Measurements from ENCODE around the gene ZNF37A. TPM values are rescaled to one million over a fixed set of nuclear protein-coding genes. Genes with fewer than 3 reads are reported as not detected.

ZNF37A gene
- polyA plus RNA-seq, 1 donor (not counting 4 experiments of a cell fraction or from before 2014, with no cell fraction given) = 8.7 TPM

- peaks cover 0 to 2% of the 10 kb centered on the region in 2 experiments for H3K36me3 ChIP-seq (ENCODE audit: control insufficient read depth in 2 of 2, extremely low read depth in 1 of 2, insufficient read depth in 2 of 2, low read length in 2 of 2)
- DNase-seq (ENCODE audit: low read depth, low spot score) (no peak), FAIRE-seq (no peak)
- no peak overlapping the region for H3K27ac ChIP-seq (ENCODE audit: control insufficient read depth, insufficient read depth, low read length)
- H3K9ac ChIP-seq (ENCODE audit: control insufficient read depth, extremely low read depth, insufficient read depth, low read length) = no peak overlapping the region
- H3K27me3 ChIP-seq (ENCODE audit: control insufficient read depth, extremely low read depth, insufficient read depth, low read length) = no peaks in the 10 kb centered on the region
- TF ChIP-seq CTCF (optimal IDR thresholded peaks at IDR 0.05 in 1 of 3, IDR thresholded peaks at IDR 0.05 in 1 of 3, conservative IDR thresholded peaks at IDR 0.05 in 1 of 3; ENCODE audit: extremely low read depth in 1 of 3, insufficient read depth in 2 of 3, low read length in 3 of 3) = no peak
- TF ChIP-seq EZH2 (IDR thresholded peaks at IDR 0.05; ENCODE audit: low read length) = no peak
- H2AFZ ChIP-seq (ENCODE audit: control insufficient read depth, low read length) = no peak overlapping the region
- H3K4me1 ChIP-seq (ENCODE audit: control insufficient read depth, extremely low read depth, insufficient read depth, low read length) = no peaks in the 10 kb centered on the region
- no peaks in the 10 kb centered on the region for H4K20me1 ChIP-seq (ENCODE audit: control insufficient read depth, extremely low read depth, insufficient read depth, low read length)
- H3K4me2 ChIP-seq (ENCODE audit: control insufficient read depth, extremely low read depth, insufficient read depth, low read depth, low read length) = no peak overlapping the region
- H3K79me2 ChIP-seq (ENCODE audit: control insufficient read depth, insufficient read depth, low read length) = no peaks in the 10 kb centered on the region
- dilution Hi-C loops (cut with MboI; ENCODE audit: extremely low pct_ligation_motif_present, low sequenced_read_pairs) = no loop called here
- H3K4me3 ChIP-seq (ENCODE audit: control insufficient read depth in 2 of 3, extremely low read depth in 1 of 3, insufficient read depth in 2 of 3, low read depth in 1 of 3, low read length in 3 of 3) = no peak overlapping the region
- peaks cover 4% of the 10 kb centered on the region for H3K9me3 ChIP-seq (ENCODE audit: control insufficient read depth, low read depth, low read length)
- no peaks in the 10 kb centered on the region for H3K9me1 ChIP-seq (ENCODE audit: control insufficient read depth, extremely low read depth, insufficient read depth, low read length)
Measured at GRCh38 chr10:38103756-38104155, 9.6 kb downstream of the ZNF37A start.

GRCh38 chr10:38112159-38112558 is 18.0 kb downstream of the ZNF37A start:
- dilution Hi-C loops (cut with MboI; ENCODE audit: extremely low pct_ligation_motif_present, low sequenced_read_pairs) = no loop called here

More at GRCh38 chr10:38112159-38112558, 18.0 kb downstream of the ZNF37A start:
- TF ChIP-seq CTCF (optimal IDR thresholded peaks at IDR 0.05 in 1 of 3, IDR thresholded peaks at IDR 0.05 in 1 of 3, conservative IDR thresholded peaks at IDR 0.05 in 1 of 3; ENCODE audit: extremely low read depth in 1 of 3, insufficient read depth in 2 of 3, low read length in 3 of 3) (no peak), EZH2 (IDR thresholded peaks at IDR 0.05; ENCODE audit: low read length) (no peak)
- Histone ChIP-seq H3K27me3 (ENCODE audit: control insufficient read depth, extremely low read depth, insufficient read depth, low read length) (no peaks in the 10 kb centered on the region), H3K4me1 (ENCODE audit: control insufficient read depth, extremely low read depth, insufficient read depth, low read length) (no peaks in the 10 kb centered on the region), H3K79me2 (ENCODE audit: control insufficient read depth, insufficient read depth, low read length) (no peaks in the 10 kb centered on the region), H3K9me3 (ENCODE audit: control insufficient read depth, low read depth, low read length) (peaks cover 15% of the 10 kb centered on the region), H2AFZ (ENCODE audit: control insufficient read depth, low read length) (no peak overlapping the region), H3K9me1 (ENCODE audit: control insufficient read depth, extremely low read depth, insufficient read depth, low read length) (no peaks in the 10 kb centered on the region), H3K36me3 (ENCODE audit: control insufficient read depth in 2 of 2, extremely low read depth in 1 of 2, insufficient read depth in 2 of 2, low read length in 2 of 2) (peaks cover 7 to 12% of the 10 kb centered on the region in 2 experiments), H4K20me1 (ENCODE audit: control insufficient read depth, extremely low read depth, insufficient read depth, low read length) (no peaks in the 10 kb centered on the region), H3K27ac (ENCODE audit: control insufficient read depth, insufficient read depth, low read length) (no peak overlapping the region), H3K9ac (ENCODE audit: control insufficient read depth, extremely low read depth, insufficient read depth, low read length) (no peak overlapping the region), H3K4me3 (ENCODE audit: control insufficient read depth in 2 of 3, extremely low read depth in 1 of 3, insufficient read depth in 2 of 3, low read depth in 1 of 3, low read length in 3 of 3) (no peak overlapping the region), H3K4me2 (ENCODE audit: control insufficient read depth, extremely low read depth, insufficient read depth, low read depth, low read length) (no peak overlapping the region)
- no peak for FAIRE-seq
- DNase-seq (ENCODE audit: low read depth, low spot score) = no peak
